CD8-positive, alpha-beta memory T cell (primary cell): ENCODE measurements around the gene TCF3. TPM values are rescaled to one million over a fixed set of nuclear protein-coding genes. Genes with fewer than 3 reads are reported as not detected.
"Not testable (repeated sequence)": the region's sequence is repeated elsewhere in the genome, so short reads cannot be mapped to it uniquely, and the experiment has no call there.

Source experiments
- CTCF ChIA-PET: fragments of 350-600 bp; sonication (Branson Sonifier 250); formaldehyde crosslinking; loops from one replicate; lab custom pipeline; 2021; ENCODE audit warnings: antibody characterized with exemption; lab: Charles Lee
- POLR2A ChIA-PET: fragments of 350-600 bp; sonication (Branson Sonifier 250); formaldehyde crosslinking; loops from one replicate; lab custom pipeline; 2021; ENCODE audit warnings: antibody characterized with exemption; lab: Charles Lee
- DNase-seq, 5 donors: peaks; one replicate each; pipeline versions ENCODE4 v3.0.0 to v3.0.0-alpha.2; 2020 to 2022; ENCODE audit warnings: mixed read lengths in 1 of 5
- H3K27ac ChIP-seq: one replicate; pipeline ENCODE4 v1.7.0; 2013; ENCODE audit warnings: low read depth, mild to moderate bottlenecking, low read length, moderate library complexity
- H3K27me3 ChIP-seq: 2 replicates; pipeline ENCODE4 v1.7.0; 2013; ENCODE audit warnings: low read length, mild to moderate bottlenecking; ENCODE audit not compliant: insufficient read depth, poor library complexity, severe bottlenecking
- H3K36me3 ChIP-seq: 2 replicates; pipeline ENCODE4 v1.7.0; 2013; ENCODE audit warnings: mild to moderate bottlenecking, low read length, moderate library complexity; ENCODE audit not compliant: insufficient read depth
- H3K4me1 ChIP-seq: 2 replicates; pipeline ENCODE4 v1.7.0; 2013; ENCODE audit warnings: mild to moderate bottlenecking, low read length, moderate library complexity; ENCODE audit not compliant: insufficient read depth
- H3K4me3 ChIP-seq: 2 replicates; pipeline ENCODE4 v1.7.0; 2013; ENCODE audit warnings: mild to moderate bottlenecking, low read length
- H3K9me3 ChIP-seq: 2 replicates; pipeline ENCODE4 v1.7.0; 2013; ENCODE audit warnings: mild to moderate bottlenecking, low read length
- H3K27ac Mint-ChIP-seq, 8 donors: one replicate each; pipeline ENCODE4 v1.8.0; 2020 to 2021; ENCODE audit warnings: mixed read lengths in 8 of 8, mild to moderate bottlenecking in 6 of 8, inconsistent platforms in 3 of 8, moderate library complexity in 3 of 8
- H3K27me3 Mint-ChIP-seq, 2 donors: one replicate each; pipeline ENCODE4 v1.8.0; 2020 to 2021; ENCODE audit warnings: mixed read lengths in 2 of 2, mild to moderate bottlenecking in 1 of 2, moderate library complexity in 1 of 2
- H3K36me3 Mint-ChIP-seq, 3 donors: one replicate each; pipeline ENCODE4 v1.8.0; 2020 to 2021; ENCODE audit warnings: mixed read lengths in 3 of 3, inconsistent platforms in 1 of 3, mild to moderate bottlenecking in 1 of 3
- H3K4me1 Mint-ChIP-seq, 3 donors: one replicate each; pipeline ENCODE4 v1.8.0; 2020 to 2021; ENCODE audit warnings: mixed read lengths in 3 of 3, inconsistent platforms in 1 of 3, mild to moderate bottlenecking in 1 of 3
- H3K4me3 Mint-ChIP-seq, 7 donors: one replicate each; pipeline ENCODE4 v1.8.0; 2020 to 2021; ENCODE audit warnings: mixed read lengths in 7 of 7, mild to moderate bottlenecking in 6 of 7, moderate library complexity in 4 of 7, inconsistent platforms in 2 of 7
- H3K9me3 Mint-ChIP-seq, 5 donors: one replicate each; pipeline ENCODE4 v1.8.0; 2020 to 2022; ENCODE audit warnings: mixed read lengths in 5 of 5, mild to moderate bottlenecking in 3 of 5, moderate library complexity in 2 of 5, inconsistent platforms in 1 of 5
- polyA plus RNA-seq: library from polyadenylated mRNA; unstranded; fragments of 300-500 nt; fragmentation: Illumina TruSeq; gene quantifications from one replicate; pipeline ENCODE4 v1.2.3, GENCODE V29; 2021
- total RNA-seq, 2 experiments: library from RNA; stranded (reverse); gene quantifications; one replicate each; pipeline ENCODE4 v1.2.3, GENCODE V29; 2021

The TCF3 gene
- total RNA-seq (10 to 100 TPM; 96.0 to 97.0 TPM), polyA plus RNA-seq (13.3 TPM)

GRCh38 chr19:1652471-1653299 lies at the start of gene TCF3:
TSS of gene TCF3 (minus strand) at chr19:1652615. CDS start at chr19:1650248, 2,367 bp downstream.
- Histone ChIP-seq H3K27ac (peak within 1 kb of the TSS; percentile 98), H3K4me3 (peak within 1 kb of the TSS; percentile 83)
- CTCF ChIA-PET, result interaction anchor here (1.0 to 2.8 kb wide), 4 partner anchors 18 to 106 kb away, joined by 3 to 10 read pairs (median 8); no protein-coding TSS in a partner anchor

GRCh38 chr19:1700733-1701663 lies 48.6 kb upstream of the TCF3 start:
- Histone ChIP-seq H3K9me3 (no peaks in the 10 kb centered on the region), H3K27ac (no peak overlapping the region), H3K36me3 (no peaks in the 10 kb centered on the region), H3K27me3 (peaks cover 12% of the 10 kb centered on the region), H3K4me3 (no peak overlapping the region), H3K4me1 (peaks cover 4% of the 10 kb centered on the region)
- Mint-ChIP-seq H3K4me1 (peaks cover 8 to 9% (median 9%) of the 10 kb centered on the region in 3 donors), H3K27ac (no peak overlapping the region), H3K9me3 (peaks cover 0 to 7% (median 4%) of the 10 kb centered on the region in 5 donors), H3K4me3 (peak overlapping the region in 2 of 7 donors; percentile 40 to 48), H3K36me3 (peaks cover 0 to 3% (median 0%) of the 10 kb centered on the region in 3 donors), H3K27me3 (peaks cover 24 to 33% of the 10 kb centered on the region in 2 donors)
- no peak for DNase-seq
- POLR2A ChIA-PET, result interaction anchor here (0.7 kb wide), 1 partner anchor 106 kb away, joined by 5 read pairs; no protein-coding TSS in a partner anchor
- CTCF ChIA-PET, result no interaction called here

More at GRCh38 chr19:1652471-1653299, at the start of gene TCF3:
- no peaks in the 10 kb centered on the region for H3K27me3 ChIP-seq
- Mint-ChIP-seq H3K9me3 (no peaks in the 10 kb centered on the region), H3K4me1 (peaks cover 17 to 27% (median 18%) of the 10 kb centered on the region in 3 donors), H3K27ac (peak within 1 kb of the TSS; percentile 93 to 98 (median 98)), H3K36me3 (peaks cover 0 to 13% (median 0%) of the 10 kb centered on the region in 3 donors), H3K27me3 (peaks cover 6 to 10% of the 10 kb centered on the region in 2 donors), H3K4me3 (peak within 1 kb of the TSS; percentile 82 to 99 (median 93))
- H3K4me1 ChIP-seq, result peaks cover 13% of the 10 kb centered on the region
- DNase-seq, result peak; percentile 96 to 100 (median 99)
- H3K9me3 ChIP-seq, result no peaks in the 10 kb centered on the region
- no peaks in the 10 kb centered on the region for H3K36me3 ChIP-seq
- POLR2A ChIA-PET, result interaction anchor here (0.6 to 3.1 kb wide), 5 partner anchors 17 to 384 kb away, joined by 3 to 29 read pairs (median 6); partner anchors contain the start of genes CIRBP, MBD3, REEP6 and UQCR11

GRCh38 chr19:1699998-1700732 lies 47.8 kb upstream of the TCF3 start:
- POLR2A ChIA-PET, result no interaction called here
- peaks cover 4% of the 10 kb centered on the region for H3K4me1 ChIP-seq
- peaks cover 0 to 3% (median 0%) of the 10 kb centered on the region in 3 donors for H3K36me3 Mint-ChIP-seq
- H3K36me3 ChIP-seq, result no peaks in the 10 kb centered on the region
- no peak overlapping the region for H3K27ac Mint-ChIP-seq
- no peak overlapping the region for H3K27ac ChIP-seq
- no peak overlapping the region for H3K4me3 Mint-ChIP-seq
- H3K27me3 ChIP-seq, result peaks cover 12% of the 10 kb centered on the region
- peaks cover 8 to 9% (median 9%) of the 10 kb centered on the region in 3 donors for H3K4me1 Mint-ChIP-seq
- CTCF ChIA-PET, result no interaction called here
- no peak for DNase-seq
- H3K4me3 ChIP-seq, result no peak overlapping the region
- H3K9me3 Mint-ChIP-seq, result peaks cover 5 to 12% (median 7%) of the 10 kb centered on the region in 5 donors
- H3K27me3 Mint-ChIP-seq, result peaks cover 24 to 31% of the 10 kb centered on the region in 2 donors
- H3K9me3 ChIP-seq, result no peaks in the 10 kb centered on the region

- no peaks in the 10 kb centered on the region for H3K9me3 ChIP-seq
- DNase-seq, result no peak
- no peaks in the 10 kb centered on the region for H3K36me3 ChIP-seq
- no peak overlapping the region for H3K27ac Mint-ChIP-seq
- H3K36me3 Mint-ChIP-seq, result peaks cover 0 to 2% (median 0%) of the 10 kb centered on the region in 3 donors
- POLR2A ChIA-PET, result no interaction called here
- H3K4me1 Mint-ChIP-seq, result peaks cover 8 to 9% (median 9%) of the 10 kb centered on the region in 3 donors
- no peak overlapping the region for H3K4me3 ChIP-seq
- no peak overlapping the region for H3K4me3 Mint-ChIP-seq
- CTCF ChIA-PET, result no interaction called here
- H3K27me3 Mint-ChIP-seq, result peaks cover 23 to 25% of the 10 kb centered on the region in 2 donors
- H3K4me1 ChIP-seq, result peaks cover 4% of the 10 kb centered on the region
- peaks cover 7 to 13% (median 12%) of the 10 kb centered on the region in 5 donors for H3K9me3 Mint-ChIP-seq
- no peak overlapping the region for H3K27ac ChIP-seq
- peaks cover 12% of the 10 kb centered on the region for H3K27me3 ChIP-seq
Observed at GRCh38 chr19:1699386-1699785, 47.0 kb upstream of the TCF3 start.

- H3K9me3 Mint-ChIP-seq, result peaks cover 8 to 12% (median 11%) of the 10 kb centered on the region in 5 donors
- Histone ChIP-seq H3K4me3 (no peak overlapping the region), H3K27ac (no peak overlapping the region), H3K9me3 (no peaks in the 10 kb centered on the region), H3K27me3 (peaks cover 12% of the 10 kb centered on the region), H3K36me3 (no peaks in the 10 kb centered on the region), H3K4me1 (peaks cover 4% of the 10 kb centered on the region)
- H3K4me1 Mint-ChIP-seq, result peaks cover 8 to 9% (median 9%) of the 10 kb centered on the region in 3 donors
- CTCF ChIA-PET, result no interaction called here
- peaks cover 25 to 27% of the 10 kb centered on the region in 2 donors for H3K27me3 Mint-ChIP-seq
- H3K4me3 Mint-ChIP-seq, result no peak overlapping the region
- no peaks in the 10 kb centered on the region for H3K36me3 Mint-ChIP-seq
- no peak for DNase-seq
- no peak overlapping the region for H3K27ac Mint-ChIP-seq
- POLR2A ChIA-PET, result no interaction called here
Observed at GRCh38 chr19:1698636-1699035, 46.2 kb upstream of the TCF3 start.

- H3K4me3 Mint-ChIP-seq, H3K4me1 ChIP-seq, H3K9me3 ChIP-seq, H3K27ac Mint-ChIP-seq, H3K4me3 ChIP-seq, CTCF ChIA-PET, H3K36me3 Mint-ChIP-seq, DNase-seq, H3K4me1 Mint-ChIP-seq, POLR2A ChIA-PET, H3K36me3 ChIP-seq, H3K27ac ChIP-seq: not testable (repeated sequence)
- H3K27me3 Mint-ChIP-seq, result peaks cover 21 to 22% of the 10 kb centered on the region in 2 donors
- H3K27me3 ChIP-seq, result peaks cover 15% of the 10 kb centered on the region
- peaks cover 8 to 12% (median 11%) of the 10 kb centered on the region in 5 donors for H3K9me3 Mint-ChIP-seq
Observed at GRCh38 chr19:1695481-1695880, 43.1 kb upstream of the TCF3 start.

GRCh38 chr19:1691589-1692290 lies 39.3 kb upstream of the TCF3 start:
- no peak for DNase-seq
- Mint-ChIP-seq H3K4me3 (no peak overlapping the region), H3K9me3 (peaks cover 8 to 13% (median 11%) of the 10 kb centered on the region in 5 donors), H3K27me3 (peaks cover 30 to 32% of the 10 kb centered on the region in 2 donors), H3K36me3 (no peaks in the 10 kb centered on the region), H3K27ac (no peak overlapping the region), H3K4me1 (no peaks in the 10 kb centered on the region)
- Histone ChIP-seq H3K27me3 (peaks cover 17% of the 10 kb centered on the region), H3K36me3 (no peaks in the 10 kb centered on the region), H3K4me1 (no peaks in the 10 kb centered on the region), H3K27ac (no peak overlapping the region), H3K9me3 (no peaks in the 10 kb centered on the region), H3K4me3 (no peak overlapping the region)
- POLR2A ChIA-PET, result no interaction called here
- CTCF ChIA-PET, result no interaction called here
